RWPE2 (cell line): ENCODE measurements around the gene WBP11.
"Not testable (repeated sequence)": the region's sequence is repeated elsewhere in the genome, so short reads cannot be mapped to it uniquely, and the experiment has no call there.

Source experiments
- ATAC-seq: fragments of 200-7000 bp; cut with Tn5 transposase; 3 replicates; pipeline ENCODE4 v1.9.1; 2021; ENCODE audit warnings: low read depth
- DNase-seq: peaks from one replicate; pipeline ENCODE4 v3.0.0-alpha.2; 2020; ENCODE audit warnings: low spot score
- H3K27ac ChIP-seq: fragments of 450-650 bp; 2 replicates; pipeline ENCODE4 v1.5.1; 2017; ENCODE audit warnings: mild to moderate bottlenecking; ENCODE audit not compliant: poor library complexity, severe bottlenecking
- H3K27me3 ChIP-seq: fragments of 250-450 bp; sonication (Bioruptor Pico); 2 replicates; pipeline ENCODE4 v1.5.1; 2021; ENCODE audit warnings: mild to moderate bottlenecking, moderate library complexity; ENCODE audit not compliant: insufficient read depth, poor library complexity, severe bottlenecking
- H3K36me3 ChIP-seq: fragments of 250-450 bp; sonication (Bioruptor Pico); 2 replicates; pipeline ENCODE4 v1.5.1; 2020; ENCODE audit warnings: low read depth, mild to moderate bottlenecking, moderate library complexity
- H3K4me1 ChIP-seq: fragments of 250-450 bp; sonication (Bioruptor Pico); 2 replicates; pipeline ENCODE4 v1.5.1; 2021; ENCODE audit warnings: mild to moderate bottlenecking, moderate library complexity; ENCODE audit not compliant: insufficient read depth, poor library complexity, severe bottlenecking
- H3K4me3 ChIP-seq: fragments of 250-450 bp; sonication (Bioruptor Pico); 2 replicates; pipeline ENCODE4 v1.5.1; 2021; ENCODE audit warnings: mild to moderate bottlenecking, moderate library complexity; ENCODE audit not compliant: severe bottlenecking
- H3K9me3 ChIP-seq: fragments of 250-450 bp; sonication (Bioruptor Pico); 2 replicates; pipeline ENCODE4 v1.5.1; 2021; ENCODE audit warnings: mild to moderate bottlenecking, moderate library complexity; ENCODE audit not compliant: severe bottlenecking
- CTCF ChIP-seq: fragments of 450-650 bp; IDR thresholded peaks from one replicate; pipeline ENCODE4 v1.5.1; 2017; ENCODE audit warnings: mild to moderate bottlenecking, moderate library complexity; ENCODE audit not compliant: poor library complexity, severe bottlenecking

The WBP11 gene

DNA sequence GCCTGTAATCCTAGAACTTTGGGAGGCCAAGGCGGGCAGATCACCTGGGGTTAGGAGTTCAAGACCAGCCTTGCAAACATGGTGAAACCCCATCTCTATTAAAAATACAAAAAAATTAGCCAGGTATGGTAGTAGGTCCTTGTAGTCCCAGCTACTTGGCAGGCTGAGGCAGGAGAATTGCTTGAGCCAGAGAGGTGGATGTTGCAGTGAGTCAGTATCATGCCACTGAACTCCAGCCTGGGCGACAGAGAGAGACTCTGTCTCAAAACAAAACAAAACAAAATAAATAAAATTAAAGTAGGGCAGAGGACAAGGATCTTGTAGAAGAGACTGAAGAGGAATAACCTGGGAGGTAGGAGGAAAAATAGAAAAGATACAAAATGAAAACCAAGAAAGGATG is 61.3 kb downstream of the WBP11 start:
- H3K27ac ChIP-seq, result no peak overlapping the region
- DNase-seq (no peak), ATAC-seq (no peak)
- H3K9me3 ChIP-seq, result no peaks in the 10 kb centered on the region
- no peak for TF ChIP-seq CTCF
- no peaks in the 10 kb centered on the region for H3K4me1 ChIP-seq
- no peaks in the 10 kb centered on the region for H3K36me3 ChIP-seq
- no peaks in the 10 kb centered on the region for H3K27me3 ChIP-seq
- H3K4me3 ChIP-seq, result no peak overlapping the region

GRCh38 chr12:14741153-14741552 is 62.1 kb downstream of the WBP11 start:
- H3K9me3 ChIP-seq, result no peaks in the 10 kb centered on the region
- ATAC-seq (no peak), DNase-seq (no peak)
- H3K27me3 ChIP-seq, result no peaks in the 10 kb centered on the region
- H3K27ac ChIP-seq, result no peak overlapping the region
- no peak overlapping the region for H3K4me3 ChIP-seq
- H3K36me3 ChIP-seq, result no peaks in the 10 kb centered on the region
- TF ChIP-seq CTCF, result no peak
- H3K4me1 ChIP-seq, result no peaks in the 10 kb centered on the region

- H3K27ac ChIP-seq, ATAC-seq, H3K4me1 ChIP-seq, H3K9me3 ChIP-seq, H3K36me3 ChIP-seq, DNase-seq, H3K27me3 ChIP-seq, H3K4me3 ChIP-seq: not testable (repeated sequence)
Observed at GRCh38 chr12:14736441-14736840, 66.8 kb downstream of the WBP11 start.
